ENCODE results near the gene TCEANC. TPM values are rescaled to one million over a fixed set of nuclear protein-coding genes. Genes with fewer than 3 reads are reported as not detected.
"Not testable (repeated sequence)": the region's sequence is repeated elsewhere in the genome, so short reads cannot be mapped to it uniquely, and the experiment has no call there.

The TCEANC gene, protein sequence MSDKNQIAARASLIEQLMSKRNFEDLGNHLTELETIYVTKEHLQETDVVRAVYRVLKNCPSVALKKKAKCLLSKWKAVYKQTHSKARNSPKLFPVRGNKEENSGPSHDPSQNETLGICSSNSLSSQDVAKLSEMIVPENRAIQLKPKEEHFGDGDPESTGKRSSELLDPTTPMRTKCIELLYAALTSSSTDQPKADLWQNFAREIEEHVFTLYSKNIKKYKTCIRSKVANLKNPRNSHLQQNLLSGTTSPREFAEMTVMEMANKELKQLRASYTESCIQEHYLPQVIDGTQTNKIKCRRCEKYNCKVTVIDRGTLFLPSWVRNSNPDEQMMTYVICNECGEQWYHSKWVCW
- total RNA-seq: 1.2 and 1.6 TPM in 2 replicates

DNA sequence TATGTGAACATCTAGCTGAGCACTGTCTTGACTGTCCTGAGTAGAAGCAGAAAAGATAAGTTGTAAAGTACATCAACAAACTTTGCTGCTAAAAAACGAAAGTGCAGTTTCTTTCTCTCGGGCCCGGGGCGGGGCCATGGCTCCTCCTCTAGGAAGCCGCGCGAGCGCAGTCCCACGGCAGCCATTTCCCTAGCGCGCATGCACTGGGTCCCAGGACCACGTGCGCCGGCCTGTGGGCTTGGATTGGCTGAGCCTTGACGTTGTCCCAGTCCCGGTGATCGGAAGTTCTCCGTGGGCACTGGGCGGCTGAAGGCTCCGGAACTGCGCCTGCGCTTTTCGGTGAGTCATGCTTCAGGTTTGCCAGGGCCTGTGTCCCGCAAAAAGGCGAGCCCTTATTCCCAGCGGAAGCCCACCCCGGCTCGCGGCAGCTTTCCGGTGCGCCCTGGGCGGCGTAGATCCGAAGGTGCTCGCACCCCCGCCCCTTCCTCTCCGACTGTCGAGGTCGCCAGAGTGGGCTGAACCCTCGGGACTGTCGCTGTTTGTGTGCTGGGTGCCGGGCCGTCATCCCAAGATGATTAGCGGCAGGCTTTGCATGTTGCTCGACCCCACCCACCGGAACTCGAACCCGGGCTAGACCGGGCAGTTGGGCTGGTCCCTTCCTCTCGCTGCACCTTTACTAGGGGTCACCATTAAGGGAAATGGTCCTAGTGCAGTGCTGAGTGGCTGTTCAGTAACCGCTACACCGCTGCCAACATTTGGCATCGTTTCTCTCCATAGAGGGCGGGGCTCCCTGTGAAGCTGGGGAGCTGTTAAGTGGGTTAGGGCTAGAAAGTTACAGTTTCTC lies at the start of gene TCEANC:
TSS of gene TCEANC (plus strand) at position 292 of the 844 bp plus-strand sequence. CDS start 9,368 bp downstream, outside the sequence.
- peak; percentile 94 to 96 for DNase-seq (ENCODE audit: low read depth in 2 of 2)

DNA sequence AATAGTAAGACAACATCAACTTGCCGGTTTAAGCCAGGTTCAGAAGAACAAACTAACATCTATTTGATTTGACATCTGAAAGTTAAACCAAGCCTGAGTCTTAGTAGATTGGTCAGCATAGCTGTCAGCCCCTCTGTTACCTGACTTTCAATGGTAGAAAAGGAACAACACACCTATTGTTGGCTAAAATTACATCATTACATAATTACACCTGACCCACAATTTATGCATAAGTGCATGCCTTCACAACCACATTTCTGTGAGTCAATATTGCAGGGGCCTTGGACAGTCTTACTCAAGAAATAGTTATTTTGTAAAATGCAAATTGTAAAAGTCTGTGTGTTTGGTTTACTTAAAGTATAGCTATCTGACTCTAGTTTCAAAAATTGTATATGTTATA lies 47.3 kb upstream of the TCEANC start:
- no peak for DNase-seq (ENCODE audit: low read depth in 2 of 2)

DNA sequence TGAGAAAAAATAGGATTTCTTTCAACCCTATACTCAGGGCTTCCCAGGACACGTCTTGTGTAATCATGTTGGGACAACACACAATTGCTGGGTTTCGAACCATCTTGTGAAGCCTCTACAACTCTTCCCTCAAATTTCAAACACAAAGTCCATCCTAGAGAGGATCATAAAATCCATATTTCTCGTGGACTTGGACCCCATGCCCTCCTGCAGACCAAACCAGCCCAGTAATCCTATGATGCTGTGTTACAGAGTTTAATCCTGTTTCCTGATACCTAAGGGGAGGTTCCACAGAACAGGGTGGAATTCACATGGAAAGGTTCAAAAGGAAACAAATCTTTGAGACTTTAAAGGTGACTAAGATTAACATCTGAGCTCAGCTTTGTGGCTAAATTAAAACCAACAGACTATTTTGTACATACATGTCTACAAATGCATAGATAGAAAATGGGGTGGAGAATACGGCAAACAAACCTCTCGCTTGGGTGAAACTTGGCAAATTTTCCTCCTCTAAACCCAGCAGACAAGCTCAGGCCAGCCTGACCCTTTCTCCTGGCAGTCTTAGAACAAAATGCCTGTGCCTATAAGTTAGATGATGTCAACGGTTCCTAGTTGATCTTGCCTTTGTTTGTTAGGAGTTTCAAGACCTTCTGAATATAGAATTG lies 45.5 kb upstream of the TCEANC start:
- no peak for DNase-seq (ENCODE audit: low read depth in 2 of 2)

DNA sequence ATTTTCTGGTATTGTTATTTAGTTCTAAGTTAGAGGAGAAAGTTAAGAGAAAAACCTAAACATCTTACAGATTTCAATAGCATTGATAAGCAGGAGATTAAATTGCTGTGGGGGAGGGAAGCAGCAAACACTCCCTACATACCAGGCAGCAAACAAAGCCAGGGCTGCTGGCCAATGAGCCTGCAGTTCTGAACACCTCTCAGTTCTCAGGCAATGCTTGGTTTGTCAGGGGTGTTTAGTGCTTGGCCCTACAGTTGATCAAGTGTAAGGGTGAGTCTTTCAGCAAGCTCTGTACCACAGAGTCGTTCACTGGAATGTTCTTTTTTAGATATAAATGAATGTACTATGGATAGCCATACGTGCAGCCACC lies 45.0 kb upstream of the TCEANC start:
- DNase-seq (ENCODE audit: low read depth in 2 of 2): no peak

DNA sequence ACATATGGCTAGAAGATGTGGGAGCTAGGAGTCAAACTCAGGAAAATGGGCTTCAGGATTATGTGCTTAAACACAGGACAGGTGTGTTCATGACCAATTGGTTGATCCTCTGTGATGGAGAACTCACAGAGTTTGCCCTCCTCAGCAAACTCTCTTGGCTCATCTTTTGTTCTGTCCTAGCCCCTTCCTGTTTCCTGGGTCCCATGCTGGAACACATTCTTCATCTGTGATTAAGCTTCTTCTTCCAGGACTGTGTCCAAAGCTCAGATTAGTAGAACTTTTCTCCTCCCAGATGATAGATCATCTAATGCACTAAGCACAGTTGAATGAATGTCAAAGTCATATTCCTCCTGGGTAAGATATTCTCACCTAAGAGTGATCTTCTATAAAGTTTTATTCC lies 38.8 kb upstream of the TCEANC start:
- no peak for DNase-seq (ENCODE audit: low read depth in 2 of 2)

DNA sequence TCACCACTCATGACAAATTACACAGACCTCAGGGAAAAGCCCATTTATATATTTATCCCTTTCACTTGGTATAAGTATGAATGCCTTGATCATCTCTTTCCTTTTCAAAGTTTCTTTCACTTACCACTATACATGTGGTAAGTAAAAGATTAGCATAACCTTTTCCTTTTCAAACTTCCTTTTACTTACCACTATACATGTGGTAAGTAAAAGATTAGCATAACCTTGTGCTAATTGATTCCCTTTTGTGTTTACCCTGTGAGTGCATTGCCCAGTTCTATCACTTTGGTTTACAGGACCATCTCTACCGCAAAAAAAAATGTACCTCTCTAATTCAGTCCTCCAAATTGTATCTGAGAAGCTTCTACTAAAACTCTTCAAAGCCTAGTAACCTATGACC lies 32.7 kb upstream of the TCEANC start:
- no peak for DNase-seq (ENCODE audit: low read depth in 2 of 2)

DNA sequence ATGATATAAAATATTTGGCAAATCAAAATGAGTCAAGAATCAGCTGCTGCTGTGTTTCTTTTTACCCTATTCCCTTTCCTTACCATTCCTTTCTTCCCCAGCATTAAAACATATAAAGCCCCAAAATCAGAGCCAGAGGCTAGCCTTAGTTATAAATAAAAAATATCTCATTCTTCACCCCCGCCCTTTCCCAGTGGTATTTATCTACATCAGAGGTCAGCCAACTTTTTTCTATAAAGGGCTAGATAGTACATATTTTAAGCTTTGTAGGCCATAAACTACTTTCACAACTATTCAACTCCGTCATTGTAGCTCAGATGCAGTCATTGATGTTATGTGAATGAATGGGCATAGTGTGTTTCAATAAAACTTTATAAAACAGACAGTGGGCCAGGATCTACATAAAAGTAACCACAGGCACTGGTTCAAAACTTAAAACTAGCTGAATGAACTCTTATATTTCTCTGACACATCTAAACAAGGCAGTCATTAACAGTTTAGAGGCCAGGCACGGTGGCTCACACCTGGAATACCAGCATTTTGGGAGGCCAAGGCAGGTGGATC lies 30.5 kb upstream of the TCEANC start:
- DNase-seq (ENCODE audit: low read depth in 2 of 2): no peak

DNA sequence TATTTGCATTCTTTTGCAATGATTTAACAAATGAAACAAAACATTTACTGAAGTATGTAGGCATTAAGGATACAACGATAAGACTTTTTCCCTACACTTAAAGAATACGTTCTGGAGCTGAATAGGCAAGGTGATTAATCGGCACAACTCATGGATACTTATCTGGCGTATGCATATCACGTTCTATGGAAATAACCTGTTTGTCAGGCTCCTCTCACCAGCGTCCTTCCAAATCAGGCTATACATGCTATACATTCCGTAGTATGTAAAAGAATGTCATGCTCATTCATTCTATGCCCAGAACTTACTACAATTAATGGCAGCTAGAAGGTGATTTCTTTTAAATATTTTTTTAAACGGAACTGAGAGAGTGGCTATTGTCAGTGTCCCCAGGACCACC lies 25.6 kb upstream of the TCEANC start:
- no peak for DNase-seq (ENCODE audit: low read depth in 2 of 2)

DNA sequence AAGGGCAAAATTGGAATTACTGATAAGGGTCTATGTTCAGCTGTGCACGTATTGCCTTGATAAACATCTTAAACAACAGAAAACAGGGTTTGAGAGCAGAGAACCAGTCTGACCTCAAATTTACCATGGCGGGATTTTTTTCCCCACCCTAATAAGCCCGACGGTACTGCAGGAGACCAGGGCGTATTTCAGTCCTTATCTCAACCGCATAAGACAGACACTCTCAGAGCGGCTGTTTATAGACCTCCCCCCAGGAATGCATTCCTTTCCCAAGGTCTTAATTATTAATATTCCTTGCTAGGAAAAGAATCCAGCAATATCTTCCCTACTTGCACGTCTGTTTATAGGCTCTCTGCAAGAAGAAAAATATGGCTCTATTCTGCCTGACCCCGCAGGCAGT lies 15.7 kb upstream of the TCEANC start:
- not testable (repeated sequence) for DNase-seq (ENCODE audit: low read depth in 2 of 2)

DNA sequence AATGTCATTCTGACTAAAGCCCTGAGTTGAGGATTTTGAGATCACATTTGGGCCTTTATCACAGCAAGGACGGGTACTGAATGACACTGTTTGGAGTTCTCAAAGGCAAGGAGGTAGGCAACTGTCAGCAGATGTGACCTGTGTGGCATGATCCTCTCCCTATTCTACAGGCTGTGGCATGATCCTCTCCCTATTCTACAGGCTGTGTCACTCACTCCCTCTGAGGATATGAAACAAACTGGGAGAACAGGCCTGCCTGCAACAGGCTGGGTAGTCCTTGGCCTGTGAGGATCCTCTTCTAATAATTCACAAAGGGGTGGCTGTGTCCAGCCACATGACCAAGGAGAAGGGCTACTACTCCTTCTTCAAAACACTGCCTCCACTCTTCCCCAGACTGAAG lies 14.9 kb upstream of the TCEANC start:
- no peak for DNase-seq (ENCODE audit: low read depth in 2 of 2)

DNA sequence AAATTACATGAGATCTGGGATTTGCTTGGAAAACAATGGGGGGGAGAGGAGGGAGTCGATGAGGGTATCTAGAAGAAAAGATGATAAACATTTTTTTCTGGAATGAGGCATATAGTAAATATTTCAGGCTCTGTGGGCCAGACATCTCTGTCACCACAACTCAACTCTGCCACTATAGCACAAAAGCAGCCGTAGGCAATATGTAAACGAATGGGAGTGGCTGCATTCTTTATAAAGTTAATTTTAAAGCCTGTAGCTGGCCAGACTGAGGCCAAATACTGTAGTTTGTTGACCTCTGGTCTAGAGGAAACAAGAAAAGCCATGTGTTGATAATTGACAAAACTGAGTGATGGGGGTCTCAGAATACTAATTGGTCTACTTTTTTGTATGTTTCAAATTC lies 14.1 kb upstream of the TCEANC start:
- DNase-seq (ENCODE audit: low read depth in 2 of 2): no peak

DNA sequence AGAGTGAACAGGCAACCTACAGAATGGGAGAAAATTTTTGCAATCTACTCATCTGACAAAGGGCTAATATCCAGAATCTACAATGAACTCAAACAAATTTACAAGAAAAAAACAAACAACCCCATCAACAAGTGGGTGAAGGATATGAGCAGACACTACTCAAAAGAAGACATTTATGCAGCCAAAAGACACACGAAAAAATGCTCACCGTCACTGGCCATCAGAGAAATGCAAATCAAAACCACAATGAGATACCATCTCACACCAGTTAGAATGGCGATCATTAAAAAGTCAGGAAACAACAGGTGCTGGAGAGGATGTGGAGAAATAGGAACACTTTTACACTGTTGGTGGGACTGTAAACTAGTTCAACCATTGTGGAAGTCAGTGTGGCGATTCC lies 11.3 kb upstream of the TCEANC start:
- DNase-seq (ENCODE audit: low read depth in 2 of 2): not testable (repeated sequence)

DNA sequence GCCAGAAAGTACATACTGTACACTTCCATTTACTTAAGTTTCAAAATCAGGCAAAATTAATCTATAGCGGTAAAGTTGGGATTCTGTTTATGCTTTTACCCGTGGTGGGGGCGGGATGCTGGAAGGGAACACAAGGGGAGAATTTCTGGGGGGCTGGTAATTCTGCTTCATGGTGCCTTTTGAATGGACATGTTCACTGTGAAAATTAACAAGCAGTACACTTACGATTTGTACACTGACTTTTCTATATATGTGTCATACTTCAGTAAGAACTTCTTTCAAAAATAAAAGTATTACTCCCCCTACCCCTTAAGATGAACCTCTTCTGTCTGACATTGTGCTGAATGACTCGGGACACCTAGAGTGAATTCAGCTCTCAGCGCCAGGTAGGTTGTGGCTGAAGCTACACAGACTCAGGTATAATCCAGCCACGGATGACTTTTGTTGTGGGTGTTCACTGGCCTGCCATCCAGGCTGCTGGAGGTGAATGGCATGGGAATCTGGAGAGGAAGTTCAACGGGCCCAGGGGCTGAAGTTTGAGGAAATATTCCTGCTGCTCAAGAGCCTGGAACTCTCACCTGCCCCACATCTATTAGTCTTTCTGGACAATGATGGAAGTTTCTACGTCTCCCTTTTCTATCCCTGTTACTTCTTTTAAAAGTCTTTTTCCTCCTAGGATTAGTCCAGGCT lies 7.3 kb upstream of the TCEANC start:
- no peak for DNase-seq (ENCODE audit: low read depth in 2 of 2)

DNA sequence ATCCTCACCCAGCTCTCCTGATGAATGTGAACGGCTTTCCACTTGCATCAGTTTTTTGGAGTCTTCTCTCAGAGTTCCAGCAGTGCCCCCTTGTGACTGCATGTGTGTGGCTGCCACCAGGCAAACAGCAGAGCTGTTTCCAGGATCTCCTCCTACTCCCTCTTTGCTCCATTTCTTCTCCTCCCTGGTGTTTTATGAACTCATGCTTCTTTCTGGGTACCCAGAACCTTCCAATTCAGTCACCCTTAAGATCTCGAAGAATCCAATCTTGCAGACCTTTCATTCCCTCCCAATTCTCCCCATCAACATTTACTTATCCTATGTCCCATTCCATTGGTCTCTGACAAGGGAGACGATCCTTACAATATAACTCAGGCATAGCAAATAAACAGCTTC lies 6.8 kb upstream of the TCEANC start:
- DNase-seq (ENCODE audit: low read depth in 2 of 2): peak; percentile 37 to 53

DNA sequence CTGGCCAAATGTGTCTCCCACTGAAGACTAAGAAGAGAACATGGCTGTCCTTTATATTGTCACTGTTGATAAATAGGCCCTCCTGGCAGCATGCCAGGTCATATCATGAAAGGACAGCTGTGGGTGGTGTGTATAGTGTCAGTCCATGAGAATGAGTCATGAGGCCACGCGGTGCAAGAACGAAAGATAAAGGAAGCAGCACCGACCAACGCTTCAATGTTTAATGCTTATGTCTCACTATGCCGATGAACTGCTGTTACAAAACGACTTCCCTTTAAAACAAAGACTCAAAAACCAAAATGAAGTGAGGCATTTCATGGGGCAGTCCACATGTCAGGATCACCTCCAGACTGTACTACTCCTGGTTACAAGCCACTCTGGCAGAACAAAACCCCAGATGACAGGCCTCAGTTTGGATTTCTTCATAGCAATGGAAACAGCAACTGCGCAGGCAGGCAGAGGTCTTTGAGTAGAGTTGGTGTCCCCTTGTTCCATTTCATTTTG lies 5.2 kb upstream of the TCEANC start:
- peak; percentile 75 to 87 for DNase-seq (ENCODE audit: low read depth in 2 of 2)

DNA sequence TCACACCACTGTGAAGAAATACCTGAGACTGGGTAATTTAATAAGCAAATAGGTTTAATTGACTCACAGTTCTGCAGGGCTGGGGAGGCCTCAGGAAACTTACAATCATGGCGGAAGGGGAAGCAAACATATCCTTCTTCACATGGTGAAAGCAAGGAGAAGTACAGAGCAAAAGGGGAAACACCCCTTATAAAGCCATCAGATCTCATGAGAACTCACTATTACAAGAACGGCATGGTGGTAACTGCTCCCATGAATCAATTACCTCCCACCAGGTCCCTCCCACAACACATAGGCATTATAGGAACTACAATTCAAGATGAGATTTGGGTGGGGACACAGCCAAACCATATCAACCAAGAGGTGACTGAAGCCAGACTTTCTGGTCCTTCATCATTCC lies 4.6 kb upstream of the TCEANC start:
- DNase-seq (ENCODE audit: low read depth in 2 of 2): not testable (repeated sequence)

DNA sequence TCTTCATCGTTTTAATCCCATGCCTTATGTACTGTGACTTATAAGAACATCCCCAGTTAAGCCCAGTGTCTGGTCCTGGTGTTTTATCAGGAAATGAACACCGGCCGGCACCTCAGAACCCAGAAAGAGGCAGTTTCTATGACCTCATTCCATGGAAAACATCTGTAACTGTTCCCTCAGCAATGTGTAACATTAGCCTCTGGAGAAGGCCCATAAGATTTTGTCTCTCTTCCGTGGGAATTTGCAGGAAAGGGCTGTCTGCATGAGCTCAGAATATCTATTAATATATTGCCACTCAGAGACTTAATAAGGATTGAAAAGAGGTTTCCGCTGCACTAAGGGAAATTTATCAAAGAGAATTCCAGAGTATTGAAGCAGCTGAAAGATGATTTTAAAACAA lies 3.1 kb upstream of the TCEANC start:
- DNase-seq (ENCODE audit: low read depth in 2 of 2): no peak

DNA sequence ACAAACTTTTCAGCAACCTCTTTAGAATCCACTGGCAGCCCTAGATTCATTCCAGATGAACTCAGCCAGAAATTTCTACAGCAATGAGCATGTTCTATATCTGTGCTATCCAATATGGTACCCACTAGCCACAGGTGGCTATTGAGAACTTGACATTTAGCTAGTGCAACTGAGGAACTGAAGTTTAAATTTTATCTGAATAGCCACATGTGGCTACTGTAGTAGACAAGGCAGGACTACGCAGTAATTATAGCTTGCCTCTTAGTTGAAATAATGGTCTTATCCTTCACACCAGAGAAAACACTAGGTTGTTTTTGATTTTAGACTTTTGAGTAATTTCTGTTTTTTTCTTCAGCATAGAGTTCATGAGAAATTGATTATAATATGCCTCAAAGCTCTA lies 2.6 kb upstream of the TCEANC start:
- DNase-seq (ENCODE audit: low read depth in 2 of 2): no peak

DNA sequence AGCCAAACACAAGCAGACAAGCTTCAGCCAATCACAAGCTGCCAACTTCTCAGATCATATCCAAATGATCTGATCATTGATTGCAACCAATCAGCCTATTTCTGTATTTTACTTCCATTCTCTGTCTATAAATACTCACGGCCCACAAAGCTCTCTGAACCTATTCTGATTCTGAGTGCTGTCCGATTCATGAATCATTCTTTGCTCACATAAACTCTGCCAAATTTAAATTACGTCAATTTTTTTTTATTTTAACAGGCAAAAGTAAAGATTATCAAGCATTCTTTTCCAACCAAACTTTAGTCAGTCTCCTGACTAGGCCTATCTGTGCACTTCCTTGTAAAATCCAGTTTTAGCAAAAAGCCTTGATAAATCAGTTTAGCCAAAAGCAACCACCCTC lies 1.8 kb upstream of the TCEANC start:
- DNase-seq (ENCODE audit: low read depth in 2 of 2): no peak

DNA sequence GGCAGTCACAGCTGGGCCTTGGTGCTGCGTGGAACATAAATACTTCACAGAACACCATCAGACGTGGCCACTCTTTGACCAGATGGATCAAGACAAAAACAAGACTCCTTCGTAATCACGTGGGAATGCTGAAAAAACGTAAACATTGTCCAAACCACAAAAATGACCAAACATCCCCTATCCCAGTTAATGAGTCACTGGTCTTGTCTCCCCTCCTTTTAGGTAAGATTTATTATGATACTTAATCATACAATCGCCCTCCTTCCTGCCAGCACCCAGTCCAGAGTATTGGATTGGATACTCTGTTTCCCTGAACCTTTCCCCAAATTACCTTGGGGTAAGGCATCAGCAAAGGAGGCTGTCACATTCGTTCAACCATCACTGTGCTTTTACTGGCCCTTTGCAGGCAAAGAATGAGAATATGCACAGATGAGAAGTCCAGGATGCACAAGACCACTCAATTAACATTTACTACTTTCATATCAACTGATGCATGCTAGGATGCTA lies 601 bp upstream of the TCEANC start:
- DNase-seq (ENCODE audit: low read depth in 2 of 2): peak in 1 of 2 donors; percentile 67

DNA sequence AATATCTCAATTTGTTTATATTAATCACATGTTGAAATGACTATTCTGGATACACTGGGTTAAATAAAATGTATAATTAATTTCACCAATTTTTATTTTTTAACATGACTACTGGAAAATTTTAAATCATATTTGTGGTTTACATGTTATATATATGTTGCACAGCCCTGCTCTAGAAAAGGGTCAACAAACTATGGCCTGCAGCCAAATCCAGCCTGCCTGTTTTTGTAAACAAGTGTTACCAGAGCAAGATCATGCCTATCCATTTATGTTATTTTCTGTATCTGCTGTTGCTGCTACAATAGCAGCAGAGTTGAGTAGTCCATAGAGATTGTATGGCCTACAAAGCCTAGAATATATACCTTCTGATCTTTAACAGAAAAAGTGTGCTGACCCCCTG lies 1.2 kb downstream of the TCEANC start:
- DNase-seq (ENCODE audit: low read depth in 2 of 2): no peak
